Measurements from ENCODE around the gene CNDP2. TPM values are rescaled to one million over a fixed set of nuclear protein-coding genes. Genes with fewer than 3 reads are reported as not detected.

Gene CNDP2
- total RNA-seq, 1 donor = 38.4 TPM

GRCh38 chr18:74525741-74526140, 29.6 kb downstream of the CNDP2 start:
- TF ChIP-seq, protein P1, sequence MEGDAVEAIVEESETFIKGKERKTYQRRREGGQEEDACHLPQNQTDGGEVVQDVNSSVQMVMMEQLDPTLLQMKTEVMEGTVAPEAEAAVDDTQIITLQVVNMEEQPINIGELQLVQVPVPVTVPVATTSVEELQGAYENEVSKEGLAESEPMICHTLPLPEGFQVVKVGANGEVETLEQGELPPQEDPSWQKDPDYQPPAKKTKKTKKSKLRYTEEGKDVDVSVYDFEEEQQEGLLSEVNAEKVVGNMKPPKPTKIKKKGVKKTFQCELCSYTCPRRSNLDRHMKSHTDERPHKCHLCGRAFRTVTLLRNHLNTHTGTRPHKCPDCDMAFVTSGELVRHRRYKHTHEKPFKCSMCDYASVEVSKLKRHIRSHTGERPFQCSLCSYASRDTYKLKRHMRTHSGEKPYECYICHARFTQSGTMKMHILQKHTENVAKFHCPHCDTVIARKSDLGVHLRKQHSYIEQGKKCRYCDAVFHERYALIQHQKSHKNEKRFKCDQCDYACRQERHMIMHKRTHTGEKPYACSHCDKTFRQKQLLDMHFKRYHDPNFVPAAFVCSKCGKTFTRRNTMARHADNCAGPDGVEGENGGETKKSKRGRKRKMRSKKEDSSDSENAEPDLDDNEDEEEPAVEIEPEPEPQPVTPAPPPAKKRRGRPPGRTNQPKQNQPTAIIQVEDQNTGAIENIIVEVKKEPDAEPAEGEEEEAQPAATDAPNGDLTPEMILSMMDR (IDR thresholded peaks at IDR 0.05; ENCODE audit: insufficient read depth, low read depth, low read length) = no peak
- no peak for DNase-seq (ENCODE audit: low read depth)
- no peak overlapping the region for H3K4me3 ChIP-seq (ENCODE audit: low read depth, low read length)

DNA sequence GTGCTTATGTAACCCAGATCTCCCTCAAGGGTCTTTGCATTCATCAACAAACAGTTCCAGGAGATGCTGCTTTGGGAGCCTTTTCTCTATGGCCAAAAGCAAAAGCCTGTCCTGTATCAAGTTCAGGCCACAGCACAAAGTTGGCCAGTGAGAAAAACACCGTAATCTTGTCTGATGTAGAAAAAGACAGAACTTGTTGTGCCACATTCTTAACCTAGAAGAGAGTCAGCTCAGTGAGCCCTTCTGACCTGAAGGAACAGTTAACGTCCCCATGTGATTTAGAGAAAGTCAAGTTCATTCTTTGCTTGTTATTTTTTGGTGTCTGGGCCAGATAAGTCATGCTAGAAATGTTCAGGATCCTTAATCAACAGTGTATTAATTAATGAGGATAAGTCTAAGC, 30.3 kb downstream of the CNDP2 start:
- no peak overlapping the region for H3K4me3 ChIP-seq (ENCODE audit: low read depth, low read length)
- TF ChIP-seq, protein P1 (IDR thresholded peaks at IDR 0.05; ENCODE audit: insufficient read depth, low read depth, low read length) = no peak
- no peak for DNase-seq (ENCODE audit: low read depth)

DNA sequence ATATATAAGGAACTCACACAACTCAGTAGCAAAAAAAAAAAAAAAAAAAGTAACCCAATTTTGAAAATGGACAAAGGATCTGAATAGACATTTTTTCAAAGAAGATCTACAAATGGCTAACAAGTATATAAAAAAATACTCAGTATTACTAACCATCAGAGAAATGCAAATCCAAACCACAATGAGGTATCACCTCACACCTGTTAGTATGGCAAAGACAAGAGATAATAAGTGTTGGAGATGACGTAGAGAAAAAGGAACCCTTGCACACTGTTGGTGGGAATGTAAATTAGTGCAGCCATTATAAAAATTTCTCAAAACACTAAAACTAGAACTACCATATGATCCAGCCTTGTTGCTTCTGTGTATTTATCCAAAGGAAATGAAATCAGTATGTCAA, 32.3 kb downstream of the CNDP2 start:
- no peak for DNase-seq (ENCODE audit: low read depth)
- TF ChIP-seq, protein P1 (IDR thresholded peaks at IDR 0.05; ENCODE audit: insufficient read depth, low read depth, low read length) = no peak
- no peak overlapping the region for H3K4me3 ChIP-seq (ENCODE audit: low read depth, low read length)

- TF ChIP-seq, protein P1 (IDR thresholded peaks at IDR 0.05; ENCODE audit: insufficient read depth, low read depth, low read length) = no peak
- DNase-seq (ENCODE audit: low read depth) = no peak
- H3K4me3 ChIP-seq (ENCODE audit: low read depth, low read length) = no peak overlapping the region
Observed at GRCh38 chr18:74528913-74529312, 32.8 kb downstream of the CNDP2 start.

DNA sequence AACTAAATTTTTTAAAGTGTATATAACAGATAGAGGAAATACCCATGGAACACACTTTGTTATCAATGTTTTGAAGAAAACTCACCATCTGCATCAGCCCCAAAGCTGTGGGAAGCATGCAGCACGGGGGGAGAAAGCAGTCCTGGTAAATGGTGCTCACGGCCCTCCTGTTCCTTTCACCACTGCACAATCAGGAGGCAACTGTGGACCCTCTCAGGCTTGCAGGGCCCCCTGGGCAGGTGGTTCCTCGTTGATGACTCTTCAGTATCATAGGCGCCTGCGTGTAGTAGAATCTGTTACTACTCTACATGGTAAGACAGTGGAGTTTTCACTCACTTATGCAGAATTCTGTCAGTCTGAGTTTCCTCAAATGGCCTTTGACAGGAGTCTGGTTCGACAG, 33.2 kb downstream of the CNDP2 start:
- no peak overlapping the region for H3K4me3 ChIP-seq (ENCODE audit: low read depth, low read length)
- DNase-seq (ENCODE audit: low read depth) = no peak
- TF ChIP-seq, protein P1 (IDR thresholded peaks at IDR 0.05; ENCODE audit: insufficient read depth, low read depth, low read length) = no peak

GRCh38 chr18:74529811-74530583, 33.8 kb downstream of the CNDP2 start:
- TF ChIP-seq, protein P1 (IDR thresholded peaks at IDR 0.05; ENCODE audit: insufficient read depth, low read depth, low read length) = no peak
- DNase-seq (ENCODE audit: low read depth) = no peak
- H3K4me3 ChIP-seq (ENCODE audit: low read depth, low read length) = no peak overlapping the region

DNA sequence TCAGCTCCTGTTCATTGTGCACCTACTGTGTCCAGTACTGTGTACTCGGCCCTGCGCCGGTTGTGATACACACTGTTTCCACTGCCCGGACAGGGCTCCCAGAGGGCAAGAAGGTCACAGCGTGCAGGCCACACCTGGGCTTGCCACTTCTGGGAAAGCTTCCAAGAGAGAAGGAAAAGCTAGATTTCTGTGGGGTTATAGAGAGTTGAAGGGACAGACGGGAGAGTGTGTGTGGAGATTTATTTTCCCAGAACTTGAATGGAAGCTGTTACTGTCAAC, 34.4 kb downstream of the CNDP2 start:
- TF ChIP-seq, protein P1 (IDR thresholded peaks at IDR 0.05; ENCODE audit: insufficient read depth, low read depth, low read length) = no peak
- no peak overlapping the region for H3K4me3 ChIP-seq (ENCODE audit: low read depth, low read length)
- DNase-seq (ENCODE audit: low read depth) = no peak
